GM10248 (cell line): ENCODE measurements around the gene TMOD3.

ENCODE experiments used
- CTCF ChIA-PET: fragments of 300-600 bp; sonication (Branson Sonifier 250); formaldehyde crosslinking; extraction: SDS; loops from one replicate; lab custom pipeline; 2021; ENCODE audit warnings: antibody characterized with exemption; lab: Yijun Ruan, JAX
- POLR2A ChIA-PET: fragments of 350-650 bp; sonication (Branson Sonifier 250); formaldehyde crosslinking; extraction: SDS; loops from one replicate; lab custom pipeline; 2020; ENCODE audit warnings: antibody characterized with exemption; lab: Yijun Ruan, JAX
- DNase-seq: peaks from one replicate; pipeline ENCODE4 v3.0.0; 2012; ENCODE audit errors: extremely low spot score
- TF ChIP-seq, protein P1 (sequence below): IDR thresholded peaks from 2 replicates; pipeline ENCODE4 v1.5.1; 2012; ENCODE audit warnings: mild to moderate bottlenecking, low read depth; ENCODE audit errors: extremely low read depth, missing control alignments, control extremely low read depth

TMOD3 gene

DNA sequence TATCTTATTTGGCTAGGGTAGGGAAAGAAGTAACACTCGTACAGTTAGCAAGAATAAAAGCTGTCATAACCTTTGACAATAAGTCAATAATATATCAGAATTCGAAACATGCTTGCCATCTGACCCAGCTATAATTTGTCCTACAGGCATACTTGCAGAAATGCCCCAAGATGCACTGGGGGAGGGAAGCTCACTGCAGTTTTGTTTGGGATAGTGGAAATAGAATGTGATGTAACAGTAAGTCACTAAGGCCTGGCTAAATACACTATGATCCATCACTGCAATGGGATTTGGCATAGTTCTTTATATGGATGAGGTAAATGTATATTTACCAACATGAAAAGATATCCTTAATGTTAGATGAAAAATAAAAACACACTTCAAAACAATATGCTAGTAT is 25.5 kb upstream of the TMOD3 start:
- CTCF ChIA-PET, result no interaction called here
- DNase-seq, result no peak
- POLR2A ChIA-PET, result no interaction called here
- TF ChIP-seq, protein P1, sequence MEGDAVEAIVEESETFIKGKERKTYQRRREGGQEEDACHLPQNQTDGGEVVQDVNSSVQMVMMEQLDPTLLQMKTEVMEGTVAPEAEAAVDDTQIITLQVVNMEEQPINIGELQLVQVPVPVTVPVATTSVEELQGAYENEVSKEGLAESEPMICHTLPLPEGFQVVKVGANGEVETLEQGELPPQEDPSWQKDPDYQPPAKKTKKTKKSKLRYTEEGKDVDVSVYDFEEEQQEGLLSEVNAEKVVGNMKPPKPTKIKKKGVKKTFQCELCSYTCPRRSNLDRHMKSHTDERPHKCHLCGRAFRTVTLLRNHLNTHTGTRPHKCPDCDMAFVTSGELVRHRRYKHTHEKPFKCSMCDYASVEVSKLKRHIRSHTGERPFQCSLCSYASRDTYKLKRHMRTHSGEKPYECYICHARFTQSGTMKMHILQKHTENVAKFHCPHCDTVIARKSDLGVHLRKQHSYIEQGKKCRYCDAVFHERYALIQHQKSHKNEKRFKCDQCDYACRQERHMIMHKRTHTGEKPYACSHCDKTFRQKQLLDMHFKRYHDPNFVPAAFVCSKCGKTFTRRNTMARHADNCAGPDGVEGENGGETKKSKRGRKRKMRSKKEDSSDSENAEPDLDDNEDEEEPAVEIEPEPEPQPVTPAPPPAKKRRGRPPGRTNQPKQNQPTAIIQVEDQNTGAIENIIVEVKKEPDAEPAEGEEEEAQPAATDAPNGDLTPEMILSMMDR, result no peak

GRCh38 chr15:51806123-51806522 is 23.3 kb upstream of the TMOD3 start:
- POLR2A ChIA-PET, result no interaction called here

DNA sequence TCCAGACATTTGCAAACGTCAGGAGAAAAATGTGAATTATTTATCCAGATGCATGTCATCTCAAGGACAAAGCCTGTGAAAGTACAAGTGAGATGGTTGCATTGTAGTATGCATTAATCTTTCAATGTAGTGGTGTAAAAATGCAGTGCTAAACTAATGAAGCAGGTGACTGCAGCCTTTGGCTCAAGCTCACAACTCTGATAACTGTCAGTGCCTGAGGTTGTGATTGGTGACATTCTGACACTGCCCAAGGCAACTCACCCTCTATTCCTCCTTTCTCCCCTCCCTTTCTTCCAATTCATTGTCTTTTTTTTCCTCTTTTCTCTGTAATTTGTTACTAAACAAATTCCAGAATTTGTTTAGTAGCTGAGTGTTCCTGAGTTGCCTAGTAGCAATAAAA is 20.0 kb upstream of the TMOD3 start:
- TF ChIP-seq, protein P1, result no peak
- ChIA-PET CTCF (no interaction called here), POLR2A (no interaction called here)
- DNase-seq, result no peak

More at GRCh38 chr15:51806123-51806522, 23.3 kb upstream of the TMOD3 start:
- no peak for DNase-seq
- TF ChIP-seq, protein P1, result no peak
- CTCF ChIA-PET, result no interaction called here

- CTCF ChIA-PET, result interaction anchor here (1.0 to 2.7 kb wide), 2 partner anchors 11 to 37 kb away, joined by 3 to 7 read pairs; no protein-coding TSS in a partner anchor
- DNase-seq, result no peak
- TF ChIP-seq, protein P1, result no peak
- POLR2A ChIA-PET, result no interaction called here
These were observed 16.9 kb upstream of the TMOD3 start for GRCh38 chr15:51812598-51812997.

DNA sequence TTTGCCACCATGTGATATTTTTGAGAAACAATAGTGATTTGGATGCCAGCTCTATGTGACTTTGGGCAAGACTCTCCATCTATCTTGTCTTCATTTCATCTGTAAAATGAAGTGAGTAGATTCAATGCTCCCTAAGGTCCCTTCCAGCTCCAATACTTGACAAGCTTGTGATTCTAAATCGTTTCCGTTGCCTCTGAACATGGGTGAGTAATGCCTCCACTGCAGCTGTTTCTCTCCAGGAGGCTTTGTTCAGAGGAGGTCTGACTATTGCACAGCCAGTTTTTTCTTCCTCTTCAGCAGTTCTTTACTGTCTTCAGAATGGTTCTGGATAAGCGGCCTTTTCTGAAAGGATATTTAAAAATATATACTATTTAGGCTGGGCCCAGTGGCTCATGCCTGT is 14.8 kb upstream of the TMOD3 start:
- POLR2A ChIA-PET, result no interaction called here
- DNase-seq, result no peak
- TF ChIP-seq, protein P1, result no peak
- CTCF ChIA-PET, result no interaction called here

- CTCF ChIA-PET, result no interaction called here
- TF ChIP-seq, protein P1, result no peak
These were observed 12.8 kb upstream of the TMOD3 start for GRCh38 chr15:51816611-51817010.

GRCh38 chr15:51818150-51818549 is 11.3 kb upstream of the TMOD3 start:
- ChIA-PET POLR2A (no interaction called here), CTCF (no interaction called here)
- no peak for DNase-seq
- TF ChIP-seq, protein P1, result no peak

More at GRCh38 chr15:51816611-51817010, 12.8 kb upstream of the TMOD3 start:
- no peak for DNase-seq
- POLR2A ChIA-PET, result no interaction called here
